ENCODE data around the gene TRIM17.

DNA sequence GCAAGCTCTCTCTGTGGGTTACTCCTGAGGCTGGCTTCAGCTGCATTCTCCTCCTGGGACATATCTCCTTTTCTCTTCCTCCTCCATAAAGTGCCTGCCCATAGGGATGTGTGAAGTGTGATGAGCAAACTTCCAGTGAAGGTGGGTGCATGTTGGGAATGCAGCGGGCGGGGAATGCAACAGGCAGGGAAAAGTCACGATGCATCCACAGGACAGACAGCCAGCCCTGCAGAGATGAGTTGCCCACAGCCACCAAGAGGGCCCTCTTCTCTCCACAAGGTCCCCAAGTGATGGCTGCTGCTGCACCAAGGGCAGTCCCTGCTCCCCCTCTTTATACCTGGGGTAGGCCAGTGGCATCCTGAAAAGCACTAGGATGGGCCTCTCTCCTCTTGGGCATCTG lies 37.0 kb upstream of the TRIM17 start:
- TF ChIP-seq EZH2 (IDR thresholded peaks at IDR 0.05) (no peak), EGR1 (IDR thresholded peaks at IDR 0.05; ENCODE audit: low read depth) (no peak), YY1 (IDR thresholded peaks at IDR 0.05; ENCODE audit: extremely low read depth, insufficient replicate concordance, low read depth, low read length) (no peak), EZH2phosphoT487 (IDR thresholded peaks at IDR 0.05; ENCODE audit: borderline replicate concordance) (no peak), POLR2AphosphoS5 (IDR thresholded peaks at IDR 0.05; ENCODE audit: low read depth, low read length) (no peak), POLR2A (IDR thresholded peaks at IDR 0.05; ENCODE audit: borderline replicate concordance, extremely low read depth, insufficient read depth, insufficient read length) (no peak), SIN3A (IDR thresholded peaks at IDR 0.05; ENCODE audit: low read depth) (no peak), CEBPB (IDR thresholded peaks at IDR 0.05; ENCODE audit: low read depth) (no peak)
- TF ChIP-seq, protein P1, sequence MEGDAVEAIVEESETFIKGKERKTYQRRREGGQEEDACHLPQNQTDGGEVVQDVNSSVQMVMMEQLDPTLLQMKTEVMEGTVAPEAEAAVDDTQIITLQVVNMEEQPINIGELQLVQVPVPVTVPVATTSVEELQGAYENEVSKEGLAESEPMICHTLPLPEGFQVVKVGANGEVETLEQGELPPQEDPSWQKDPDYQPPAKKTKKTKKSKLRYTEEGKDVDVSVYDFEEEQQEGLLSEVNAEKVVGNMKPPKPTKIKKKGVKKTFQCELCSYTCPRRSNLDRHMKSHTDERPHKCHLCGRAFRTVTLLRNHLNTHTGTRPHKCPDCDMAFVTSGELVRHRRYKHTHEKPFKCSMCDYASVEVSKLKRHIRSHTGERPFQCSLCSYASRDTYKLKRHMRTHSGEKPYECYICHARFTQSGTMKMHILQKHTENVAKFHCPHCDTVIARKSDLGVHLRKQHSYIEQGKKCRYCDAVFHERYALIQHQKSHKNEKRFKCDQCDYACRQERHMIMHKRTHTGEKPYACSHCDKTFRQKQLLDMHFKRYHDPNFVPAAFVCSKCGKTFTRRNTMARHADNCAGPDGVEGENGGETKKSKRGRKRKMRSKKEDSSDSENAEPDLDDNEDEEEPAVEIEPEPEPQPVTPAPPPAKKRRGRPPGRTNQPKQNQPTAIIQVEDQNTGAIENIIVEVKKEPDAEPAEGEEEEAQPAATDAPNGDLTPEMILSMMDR (IDR thresholded peaks at IDR 0.05 in 2 of 3, conservative IDR thresholded peaks at IDR 0.05 in 1 of 3; ENCODE audit: borderline replicate concordance in 1 of 3, insufficient read depth in 1 of 3, low read depth in 2 of 3, low read length in 2 of 3), result no peak

Data from HCT116 (cell line).